Activated CD8-positive, alpha-beta memory T cell treated with anti-CD3 and anti-CD28 coated beads, Interleukin-2, amount 10 ng/mL, durations not matched to agents 7 days and 5 days (primary cell): ENCODE results near the gene DIAPH2. TPM values are rescaled to one million over a fixed set of nuclear protein-coding genes. Genes with fewer than 3 reads are reported as not detected.
"Not testable (repeated sequence)": the region's sequence is repeated elsewhere in the genome, so short reads cannot be mapped to it uniquely, and the experiment has no call there.

Experiments
- ATAC-seq: fragments of 150-1000 bp; cut with Tn5 transposase; one replicate; pipeline ENCODE4 v1.10.0; 2021; ENCODE audit warnings: moderate library complexity
- CTCF ChIA-PET: fragments of 350-600 bp; sonication (Branson Sonifier 250); formaldehyde crosslinking; loops from one replicate; lab custom pipeline; 2021; ENCODE audit warnings: antibody characterized with exemption; lab: Charles Lee
- DNase-seq: peaks from one replicate; pipeline ENCODE4 v3.0.0-alpha.2; 2020
- H3K27ac Mint-ChIP-seq: one replicate; pipeline ENCODE4 v1.8.0; 2021; ENCODE audit warnings: mild to moderate bottlenecking, mixed read lengths
- H3K27me3 Mint-ChIP-seq: one replicate; pipeline ENCODE4 v1.8.0; 2021; ENCODE audit warnings: mixed read lengths
- H3K36me3 Mint-ChIP-seq: one replicate; pipeline ENCODE4 v1.8.0; 2021; ENCODE audit warnings: mild to moderate bottlenecking, mixed read lengths
- H3K4me1 Mint-ChIP-seq: one replicate; pipeline ENCODE4 v1.8.0; 2021; ENCODE audit warnings: mixed read lengths
- H3K4me3 Mint-ChIP-seq: one replicate; pipeline ENCODE4 v1.8.0; 2021; ENCODE audit warnings: mild to moderate bottlenecking, moderate library complexity, mixed read lengths
- H3K9me3 Mint-ChIP-seq: one replicate; pipeline ENCODE4 v1.8.0; 2022; ENCODE audit warnings: low read depth, mixed read lengths
- total RNA-seq, 2 experiments: library from RNA; stranded (reverse); gene quantifications; one replicate each; pipeline ENCODE4 v1.2.3, GENCODE V29; 2021

The DIAPH2 gene
- total RNA-seq, 2 experiments from 2014 or later: 7.9 to 14.4 TPM

DNA sequence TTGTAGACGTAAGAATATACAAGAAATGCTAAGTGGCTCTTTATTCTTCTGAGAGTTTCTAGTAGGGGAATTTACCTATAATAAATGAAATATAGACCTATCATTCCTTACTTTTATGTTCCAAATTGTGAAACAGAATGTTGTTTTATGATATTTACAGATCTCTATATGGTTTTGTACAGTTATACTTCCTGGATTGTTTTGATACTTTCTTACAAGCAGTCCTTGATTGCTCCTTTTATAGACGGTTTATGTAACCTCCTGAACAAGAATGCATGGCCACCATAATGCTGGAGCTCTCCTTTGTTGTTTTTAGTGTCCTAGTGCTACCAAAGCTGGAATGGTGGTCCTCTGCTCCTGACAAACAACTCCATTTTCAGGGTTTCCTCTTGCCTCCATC lies 107.4 kb downstream of the DIAPH2 start:
- Mint-ChIP-seq H3K27ac (no peak overlapping the region), H3K4me1 (no peaks in the 10 kb centered on the region), H3K9me3 (no peaks in the 10 kb centered on the region), H3K36me3 (no peaks in the 10 kb centered on the region), H3K4me3 (no peak overlapping the region), H3K27me3 (no peaks in the 10 kb centered on the region)
- ATAC-seq (no peak), DNase-seq (no peak)
- CTCF ChIA-PET: no interaction called here

GRCh38 chrX:96798982-96799381 lies 114.3 kb downstream of the DIAPH2 start:
- no peak for ATAC-seq
- Mint-ChIP-seq H3K4me1 (no peaks in the 10 kb centered on the region), H3K9me3 (no peaks in the 10 kb centered on the region), H3K4me3 (no peak overlapping the region), H3K27ac (no peak overlapping the region), H3K36me3 (no peaks in the 10 kb centered on the region), H3K27me3 (no peaks in the 10 kb centered on the region)
- CTCF ChIA-PET: no interaction called here
- no peak for DNase-seq

DNA sequence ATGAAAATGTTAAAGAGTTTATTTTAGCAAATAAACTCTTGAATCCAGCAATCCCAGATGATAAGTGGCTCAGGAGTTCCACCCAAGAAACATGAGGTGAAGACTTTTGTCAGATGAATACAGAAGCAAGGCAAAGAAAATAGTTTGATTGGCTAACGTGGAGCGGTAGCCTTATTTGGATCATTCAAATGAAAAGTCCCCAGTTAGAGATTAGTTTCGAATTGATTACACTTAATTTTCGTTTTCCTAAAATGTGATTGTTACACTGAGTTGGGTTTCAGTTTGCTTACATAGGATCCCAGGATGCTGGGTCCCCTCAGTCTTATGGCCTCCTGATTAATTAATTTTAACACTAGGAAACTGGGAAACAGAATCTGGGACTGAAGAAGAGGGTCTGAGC lies 122.7 kb downstream of the DIAPH2 start:
- H3K36me3 Mint-ChIP-seq: peaks cover 3% of the 10 kb centered on the region
- no peaks in the 10 kb centered on the region for H3K4me1 Mint-ChIP-seq
- H3K27ac Mint-ChIP-seq: no peak overlapping the region
- ATAC-seq (no peak), DNase-seq (no peak)
- no peak overlapping the region for H3K4me3 Mint-ChIP-seq
- peaks cover 3% of the 10 kb centered on the region for H3K9me3 Mint-ChIP-seq
- no peaks in the 10 kb centered on the region for H3K27me3 Mint-ChIP-seq
- CTCF ChIA-PET: no interaction called here

DNA sequence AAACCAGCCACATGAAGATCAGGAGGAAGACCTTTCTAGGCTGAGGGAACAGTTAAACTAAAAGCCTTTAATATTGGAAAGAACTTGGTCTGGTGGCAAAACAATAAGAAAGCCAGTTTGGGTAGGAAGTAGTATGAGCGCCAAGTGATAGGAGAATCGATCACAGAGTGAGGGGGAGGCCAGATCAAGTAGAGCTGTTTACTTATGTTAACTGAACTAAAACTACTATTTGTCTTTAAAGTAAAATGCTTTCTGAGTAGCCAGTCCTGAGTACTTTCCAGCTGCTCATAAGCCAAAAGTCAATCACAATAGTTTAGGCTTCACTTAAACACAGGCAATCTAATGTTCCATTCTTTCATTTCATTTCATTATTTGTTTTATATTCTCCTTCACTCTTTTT lies 136.3 kb downstream of the DIAPH2 start:
- ATAC-seq (no peak), DNase-seq (no peak)
- Mint-ChIP-seq H3K4me1 (no peaks in the 10 kb centered on the region), H3K27me3 (no peaks in the 10 kb centered on the region), H3K4me3 (no peak overlapping the region), H3K27ac (no peak overlapping the region), H3K36me3 (peaks cover 5% of the 10 kb centered on the region), H3K9me3 (no peaks in the 10 kb centered on the region)
- CTCF ChIA-PET: no interaction called here

DNA sequence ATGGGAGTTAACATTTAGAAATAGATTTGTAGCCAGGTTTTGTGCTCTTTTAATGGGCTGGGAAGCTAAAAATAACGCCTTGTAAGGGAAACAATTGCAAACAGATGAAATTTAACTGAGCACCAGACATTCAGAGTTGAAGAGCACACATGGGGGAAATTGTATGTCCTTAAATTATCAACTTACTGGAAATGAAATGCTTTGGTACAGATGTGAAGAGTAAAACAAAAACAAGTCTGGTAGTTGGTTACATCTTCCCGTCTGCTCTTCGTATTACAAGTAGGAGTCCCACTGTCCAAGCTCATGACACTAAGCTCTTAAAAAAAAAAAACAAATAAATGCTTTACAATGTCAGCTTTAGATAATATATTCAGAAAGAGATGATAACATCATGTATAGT lies 139.5 kb downstream of the DIAPH2 start:
- no peak overlapping the region for H3K27ac Mint-ChIP-seq
- H3K36me3 Mint-ChIP-seq: no peaks in the 10 kb centered on the region
- H3K9me3 Mint-ChIP-seq: no peaks in the 10 kb centered on the region
- H3K4me3 Mint-ChIP-seq: no peak overlapping the region
- H3K4me1 Mint-ChIP-seq: no peaks in the 10 kb centered on the region
- ATAC-seq: no peak
- DNase-seq: no peak
- CTCF ChIA-PET: no interaction called here
- H3K27me3 Mint-ChIP-seq: no peaks in the 10 kb centered on the region

- H3K27ac Mint-ChIP-seq: no peak overlapping the region
- no peaks in the 10 kb centered on the region for H3K4me1 Mint-ChIP-seq
- no peaks in the 10 kb centered on the region for H3K9me3 Mint-ChIP-seq
- H3K36me3 Mint-ChIP-seq: no peaks in the 10 kb centered on the region
- ATAC-seq: no peak
- no peak overlapping the region for H3K4me3 Mint-ChIP-seq
- CTCF ChIA-PET: no interaction called here
- no peak for DNase-seq
- H3K27me3 Mint-ChIP-seq: no peaks in the 10 kb centered on the region
Measured at GRCh38 chrX:96833333-96833732, 148.7 kb downstream of the DIAPH2 start.

DNA sequence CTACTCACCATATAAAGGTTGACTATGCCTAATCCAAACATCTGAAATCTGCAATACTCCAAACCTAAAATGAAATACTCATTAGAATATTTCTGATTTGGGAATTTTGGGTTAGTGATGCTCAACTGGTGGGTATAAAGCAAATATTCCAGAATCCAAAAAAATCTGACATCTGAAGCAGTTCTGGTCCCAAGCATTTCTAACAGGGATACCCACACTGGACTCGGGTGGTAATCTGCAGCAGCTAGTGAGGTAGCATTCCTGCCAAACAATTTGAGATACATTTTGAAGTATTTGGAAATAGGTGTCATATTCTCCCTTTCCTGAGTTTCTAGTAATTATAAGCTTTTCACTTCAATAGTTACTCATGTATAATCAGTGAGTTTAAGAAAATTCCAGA lies 149.5 kb downstream of the DIAPH2 start:
- CTCF ChIA-PET: no interaction called here
- H3K4me1 Mint-ChIP-seq: no peaks in the 10 kb centered on the region
- no peak overlapping the region for H3K4me3 Mint-ChIP-seq
- H3K27ac Mint-ChIP-seq: no peak overlapping the region
- no peak for ATAC-seq
- no peaks in the 10 kb centered on the region for H3K9me3 Mint-ChIP-seq
- DNase-seq: no peak
- H3K36me3 Mint-ChIP-seq: no peaks in the 10 kb centered on the region
- H3K27me3 Mint-ChIP-seq: no peaks in the 10 kb centered on the region

DNA sequence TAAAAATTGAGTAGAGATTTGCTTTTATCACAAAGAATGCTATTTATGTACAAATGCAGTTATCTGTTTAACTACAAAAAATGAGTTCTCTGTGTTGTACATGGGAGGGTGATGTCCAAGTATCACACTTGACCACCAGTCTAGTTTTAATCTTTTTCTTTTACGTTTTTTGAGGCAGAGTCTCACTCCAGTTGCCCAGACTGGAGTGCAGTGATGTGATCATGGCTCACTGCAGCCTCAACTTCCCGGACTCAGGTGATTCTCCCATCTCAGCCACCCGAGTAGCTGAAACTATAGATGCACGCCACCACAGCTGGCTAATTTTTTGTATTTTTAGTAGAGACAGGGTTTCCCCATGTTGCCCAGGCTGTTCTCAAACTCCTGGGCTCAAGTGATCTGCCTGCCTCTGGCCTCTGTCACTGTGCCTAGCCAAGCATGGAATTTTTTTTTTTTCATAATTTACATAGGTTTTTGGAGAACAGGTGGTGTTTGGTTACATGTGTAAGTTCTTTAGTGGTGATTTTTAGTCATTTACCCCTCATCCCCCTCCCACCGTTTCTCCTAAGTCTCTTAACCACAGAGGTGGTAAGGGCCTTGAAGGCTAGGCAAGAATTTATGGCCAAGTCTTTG lies 151.1 kb downstream of the DIAPH2 start:
- ATAC-seq (no peak), DNase-seq (no peak)
- Mint-ChIP-seq H3K4me3 (no peak overlapping the region), H3K27ac (no peak overlapping the region), H3K27me3 (no peaks in the 10 kb centered on the region), H3K36me3 (no peaks in the 10 kb centered on the region), H3K4me1 (no peaks in the 10 kb centered on the region), H3K9me3 (no peaks in the 10 kb centered on the region)
- CTCF ChIA-PET: no interaction called here

GRCh38 chrX:96837808-96838207 lies 153.2 kb downstream of the DIAPH2 start:
- H3K36me3 Mint-ChIP-seq: no peaks in the 10 kb centered on the region

DNA sequence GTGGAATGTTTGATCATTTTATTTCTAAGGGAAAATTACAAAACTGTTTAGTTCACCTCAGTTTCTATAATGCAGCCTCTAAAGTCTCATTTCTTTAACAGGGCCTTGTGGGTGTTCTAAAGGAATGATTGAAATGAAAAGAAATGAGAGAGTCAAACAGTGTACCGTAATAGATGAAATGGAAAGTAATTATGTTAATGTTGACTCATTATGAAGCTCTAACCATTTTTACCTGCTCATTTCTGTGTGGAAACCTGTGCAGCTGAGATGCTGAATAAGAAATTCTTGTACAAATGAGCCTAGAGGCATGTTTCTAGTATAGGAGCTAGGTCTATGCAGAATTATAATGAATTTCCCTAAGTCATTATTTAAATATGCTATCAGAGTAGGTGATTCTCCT lies 153.9 kb downstream of the DIAPH2 start:
- H3K27ac Mint-ChIP-seq: no peak overlapping the region
- ATAC-seq: no peak
- CTCF ChIA-PET: no interaction called here
- H3K9me3 Mint-ChIP-seq: no peaks in the 10 kb centered on the region
- no peaks in the 10 kb centered on the region for H3K36me3 Mint-ChIP-seq
- no peaks in the 10 kb centered on the region for H3K27me3 Mint-ChIP-seq
- no peak for DNase-seq
- no peak overlapping the region for H3K4me3 Mint-ChIP-seq
- H3K4me1 Mint-ChIP-seq: no peaks in the 10 kb centered on the region

More at GRCh38 chrX:96837808-96838207, 153.2 kb downstream of the DIAPH2 start:
- Mint-ChIP-seq H3K4me1 (no peaks in the 10 kb centered on the region), H3K4me3 (no peak overlapping the region), H3K27ac (no peak overlapping the region), H3K27me3 (no peaks in the 10 kb centered on the region), H3K9me3 (no peaks in the 10 kb centered on the region)
- CTCF ChIA-PET: no interaction called here
- no peak for DNase-seq
- no peak for ATAC-seq

DNA sequence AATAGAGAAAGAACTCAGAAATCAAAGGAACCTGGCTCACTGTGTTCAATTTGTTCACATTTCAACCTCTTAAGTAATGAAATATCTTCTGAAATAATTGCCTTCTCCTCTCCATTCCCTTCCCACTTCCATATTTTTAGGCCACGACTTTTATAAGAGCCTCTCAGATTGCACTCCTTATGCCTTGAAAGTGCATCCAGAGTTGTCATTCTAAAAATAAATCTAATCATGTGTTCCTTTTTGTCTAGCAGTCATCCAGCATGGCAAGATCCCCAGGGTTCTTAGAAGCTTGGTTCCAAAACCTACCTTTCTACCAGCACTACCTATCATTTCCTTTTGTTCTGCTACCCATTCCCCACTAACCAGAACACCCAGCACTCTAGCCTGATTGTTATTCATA lies 156.7 kb downstream of the DIAPH2 start:
- DNase-seq: no peak
- H3K36me3 Mint-ChIP-seq: no peaks in the 10 kb centered on the region
- no peaks in the 10 kb centered on the region for H3K27me3 Mint-ChIP-seq
- no peaks in the 10 kb centered on the region for H3K9me3 Mint-ChIP-seq
- H3K4me3 Mint-ChIP-seq: no peak overlapping the region
- CTCF ChIA-PET: no interaction called here
- no peaks in the 10 kb centered on the region for H3K4me1 Mint-ChIP-seq
- ATAC-seq: no peak
- no peak overlapping the region for H3K27ac Mint-ChIP-seq

- DNase-seq, H3K27ac Mint-ChIP-seq, H3K9me3 Mint-ChIP-seq, ATAC-seq, H3K4me1 Mint-ChIP-seq, H3K4me3 Mint-ChIP-seq, CTCF ChIA-PET, H3K36me3 Mint-ChIP-seq, H3K27me3 Mint-ChIP-seq: not testable (repeated sequence)
Measured at GRCh38 chrX:96841866-96842265, 157.2 kb downstream of the DIAPH2 start.

- no peaks in the 10 kb centered on the region for H3K36me3 Mint-ChIP-seq
- no peaks in the 10 kb centered on the region for H3K27me3 Mint-ChIP-seq
- no peaks in the 10 kb centered on the region for H3K4me1 Mint-ChIP-seq
- DNase-seq: no peak
- no peaks in the 10 kb centered on the region for H3K9me3 Mint-ChIP-seq
- no peak for ATAC-seq
- no peak overlapping the region for H3K27ac Mint-ChIP-seq
- no peak overlapping the region for H3K4me3 Mint-ChIP-seq
- CTCF ChIA-PET: no interaction called here
Measured at GRCh38 chrX:96843566-96843965, 158.9 kb downstream of the DIAPH2 start.

DNA sequence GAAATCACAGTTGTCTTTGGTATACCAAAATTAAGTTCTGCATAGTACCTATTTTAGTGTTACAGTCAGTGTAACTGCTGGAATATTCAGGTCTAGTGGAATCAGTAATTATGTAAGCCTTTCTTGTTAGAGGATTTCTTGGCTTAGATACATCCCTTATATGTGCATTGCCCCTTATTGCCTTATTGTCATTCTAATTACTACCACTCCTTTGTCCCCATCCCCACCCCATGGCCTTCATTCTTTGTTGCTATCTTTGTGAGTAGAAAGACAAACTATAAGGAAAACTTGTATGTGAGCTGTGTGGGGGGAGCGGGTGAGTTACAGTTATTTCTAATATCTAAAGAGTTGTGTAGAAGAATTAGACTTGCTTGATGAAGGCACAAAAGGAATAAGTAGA lies 162.2 kb downstream of the DIAPH2 start:
- no peak overlapping the region for H3K4me3 Mint-ChIP-seq
- ATAC-seq: no peak
- H3K27ac Mint-ChIP-seq: no peak overlapping the region
- H3K27me3 Mint-ChIP-seq: no peaks in the 10 kb centered on the region
- no peak for DNase-seq
- H3K36me3 Mint-ChIP-seq: no peaks in the 10 kb centered on the region
- H3K9me3 Mint-ChIP-seq: no peaks in the 10 kb centered on the region
- H3K4me1 Mint-ChIP-seq: no peaks in the 10 kb centered on the region
- CTCF ChIA-PET: no interaction called here

DNA sequence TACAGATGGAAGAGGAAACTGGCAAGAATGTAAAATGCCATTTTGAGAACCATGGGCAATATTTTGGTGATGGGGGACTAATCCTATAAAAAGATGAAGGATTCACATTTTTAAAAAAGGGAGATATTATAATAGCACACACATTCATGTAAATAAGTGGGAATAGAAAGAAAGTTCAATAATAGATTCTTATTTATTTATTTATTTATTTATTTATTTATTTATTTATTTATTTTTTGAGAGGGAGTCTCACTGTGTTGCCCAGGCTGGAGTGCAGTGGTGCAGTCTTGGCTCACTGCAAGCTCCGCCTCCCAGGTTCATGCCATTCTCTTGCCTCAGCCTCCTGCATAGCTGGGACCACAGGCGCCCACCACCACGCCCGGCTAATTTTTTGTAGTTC lies 174.8 kb downstream of the DIAPH2 start:
- H3K4me1 Mint-ChIP-seq, H3K36me3 Mint-ChIP-seq, H3K27ac Mint-ChIP-seq, H3K4me3 Mint-ChIP-seq, ATAC-seq, H3K9me3 Mint-ChIP-seq, CTCF ChIA-PET, H3K27me3 Mint-ChIP-seq, DNase-seq: not testable (repeated sequence)
